HepG2 (cell line): ENCODE measurements around the gene C2orf81.

Experiments used
- AFF4 ChIP-seq: sonication (generic); formaldehyde crosslinking; IDR thresholded peaks from 2 replicates; pipeline ENCODE4 v1.4.0; 2020; ENCODE audit warnings: missing genetic modification reagents
- HOXD1 ChIP-seq: sonication (generic); formaldehyde crosslinking; IDR thresholded peaks from 2 replicates; pipeline ENCODE4 v1.5.0; 2020; ENCODE audit warnings: missing genetic modification reagents
- IRF1 ChIP-seq: sonication (generic); formaldehyde crosslinking; IDR thresholded peaks from 2 replicates; pipeline ENCODE4 v1.4.0; 2020; ENCODE audit warnings: low read depth, mild to moderate bottlenecking, missing genetic modification reagents
- POLR2A ChIP-seq, 2 experiments: IDR thresholded peaks; 2 replicates each; pipeline ENCODE4 v1.6.1; 2011; ENCODE audit warnings: low read depth in 2 of 2, low read length in 2 of 2, mild to moderate bottlenecking in 1 of 2, moderate library complexity in 1 of 2; ENCODE audit not compliant: insufficient read depth in 1 of 2
- POLR2AphosphoS5 ChIP-seq: IDR thresholded peaks from 2 replicates; pipeline ENCODE4 v1.6.1; 2012; ENCODE audit warnings: low read depth, low read length
- SUZ12 ChIP-seq: fragments of 150-350 bp; IDR thresholded peaks from 2 replicates; pipeline ENCODE4 v1.6.1; 2014; ENCODE audit warnings: low read depth, low read length
- THAP8 ChIP-seq: sonication (generic); formaldehyde crosslinking; IDR thresholded peaks from 2 replicates; pipeline ENCODE4 v1.5.1; 2020; ENCODE audit warnings: missing genetic modification reagents, mild to moderate bottlenecking, borderline replicate concordance
- ZEB1 ChIP-seq: IDR thresholded peaks from 2 replicates; pipeline ENCODE4 v1.6.1; 2012; ENCODE audit warnings: mild to moderate bottlenecking, low read depth, inconsistent platforms; ENCODE audit not compliant: insufficient replicate concordance
- ZFP36L2 ChIP-seq: sonication (generic); formaldehyde crosslinking; IDR thresholded peaks from 2 replicates; pipeline ENCODE4 v1.4.0; 2020; ENCODE audit warnings: missing genetic modification reagents
- TF ChIP-seq, protein P1 (sequence below): sonication (generic); formaldehyde crosslinking; IDR thresholded peaks from 2 replicates; pipeline ENCODE4 v1.4.0; 2020; ENCODE audit warnings: missing genetic modification reagents
- TF ChIP-seq, protein P2 (sequence below): sonication (generic); formaldehyde crosslinking; IDR thresholded peaks from 2 replicates; pipeline ENCODE4 v1.5.0; 2020; ENCODE audit warnings: mild to moderate bottlenecking, missing genetic modification reagents, moderate library complexity
- TF ChIP-seq, protein P3 (sequence below): sonication (generic); formaldehyde crosslinking; IDR thresholded peaks from 2 replicates; pipeline ENCODE4 v1.8.1; 2022; ENCODE audit warnings: mild to moderate bottlenecking, missing genetic modification reagents

DNA sequence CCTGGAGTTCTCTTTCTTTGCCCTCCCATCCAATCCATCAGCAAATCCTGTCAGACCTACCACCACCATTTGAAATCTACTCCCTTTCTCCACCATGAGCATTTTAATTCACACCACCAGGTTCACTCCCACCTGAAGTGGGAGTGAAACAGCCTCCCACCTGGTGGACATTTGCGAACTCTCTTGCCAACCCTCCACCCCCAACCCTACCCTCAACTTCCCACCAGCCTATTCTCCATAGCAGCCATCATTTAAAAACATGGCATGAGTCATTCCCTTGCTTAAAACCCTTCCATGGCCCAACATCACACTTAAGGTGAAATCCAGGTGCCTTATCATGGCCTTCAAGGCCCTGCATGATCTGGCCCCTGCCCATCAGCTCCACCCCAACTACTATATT is 16.8 kb upstream of the C2orf81 start:
- TF ChIP-seq THAP8 (no peak), SUZ12 (no peak), IRF1 (CRISPR knock-in tag) (no peak), POLR2A (IDR thresholded peaks at IDR 0.05; ENCODE audit: insufficient read depth in 1 of 2, low read depth in 2 of 2, low read length in 2 of 2) (0 out of 4 replicates have a peak, but pooled peaks of 1 of the 2 experiments have one; percentile 7), POLR2AphosphoS5 (no peak), AFF4 (no peak), ZFP36L2 (CRISPR knock-in tag) (no peak), ZEB1 (no peak), HOXD1 (CRISPR knock-in tag) (no peak)
- TF ChIP-seq, protein P1, sequence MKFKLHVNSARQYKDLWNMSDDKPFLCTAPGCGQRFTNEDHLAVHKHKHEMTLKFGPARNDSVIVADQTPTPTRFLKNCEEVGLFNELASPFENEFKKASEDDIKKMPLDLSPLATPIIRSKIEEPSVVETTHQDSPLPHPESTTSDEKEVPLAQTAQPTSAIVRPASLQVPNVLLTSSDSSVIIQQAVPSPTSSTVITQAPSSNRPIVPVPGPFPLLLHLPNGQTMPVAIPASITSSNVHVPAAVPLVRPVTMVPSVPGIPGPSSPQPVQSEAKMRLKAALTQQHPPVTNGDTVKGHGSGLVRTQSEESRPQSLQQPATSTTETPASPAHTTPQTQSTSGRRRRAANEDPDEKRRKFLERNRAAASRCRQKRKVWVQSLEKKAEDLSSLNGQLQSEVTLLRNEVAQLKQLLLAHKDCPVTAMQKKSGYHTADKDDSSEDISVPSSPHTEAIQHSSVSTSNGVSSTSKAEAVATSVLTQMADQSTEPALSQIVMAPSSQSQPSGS (CRISPR knock-in tag), result no peak
- TF ChIP-seq, protein P2, sequence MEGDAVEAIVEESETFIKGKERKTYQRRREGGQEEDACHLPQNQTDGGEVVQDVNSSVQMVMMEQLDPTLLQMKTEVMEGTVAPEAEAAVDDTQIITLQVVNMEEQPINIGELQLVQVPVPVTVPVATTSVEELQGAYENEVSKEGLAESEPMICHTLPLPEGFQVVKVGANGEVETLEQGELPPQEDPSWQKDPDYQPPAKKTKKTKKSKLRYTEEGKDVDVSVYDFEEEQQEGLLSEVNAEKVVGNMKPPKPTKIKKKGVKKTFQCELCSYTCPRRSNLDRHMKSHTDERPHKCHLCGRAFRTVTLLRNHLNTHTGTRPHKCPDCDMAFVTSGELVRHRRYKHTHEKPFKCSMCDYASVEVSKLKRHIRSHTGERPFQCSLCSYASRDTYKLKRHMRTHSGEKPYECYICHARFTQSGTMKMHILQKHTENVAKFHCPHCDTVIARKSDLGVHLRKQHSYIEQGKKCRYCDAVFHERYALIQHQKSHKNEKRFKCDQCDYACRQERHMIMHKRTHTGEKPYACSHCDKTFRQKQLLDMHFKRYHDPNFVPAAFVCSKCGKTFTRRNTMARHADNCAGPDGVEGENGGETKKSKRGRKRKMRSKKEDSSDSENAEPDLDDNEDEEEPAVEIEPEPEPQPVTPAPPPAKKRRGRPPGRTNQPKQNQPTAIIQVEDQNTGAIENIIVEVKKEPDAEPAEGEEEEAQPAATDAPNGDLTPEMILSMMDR (CRISPR knock-in tag), result no peak
- TF ChIP-seq, protein P3, sequence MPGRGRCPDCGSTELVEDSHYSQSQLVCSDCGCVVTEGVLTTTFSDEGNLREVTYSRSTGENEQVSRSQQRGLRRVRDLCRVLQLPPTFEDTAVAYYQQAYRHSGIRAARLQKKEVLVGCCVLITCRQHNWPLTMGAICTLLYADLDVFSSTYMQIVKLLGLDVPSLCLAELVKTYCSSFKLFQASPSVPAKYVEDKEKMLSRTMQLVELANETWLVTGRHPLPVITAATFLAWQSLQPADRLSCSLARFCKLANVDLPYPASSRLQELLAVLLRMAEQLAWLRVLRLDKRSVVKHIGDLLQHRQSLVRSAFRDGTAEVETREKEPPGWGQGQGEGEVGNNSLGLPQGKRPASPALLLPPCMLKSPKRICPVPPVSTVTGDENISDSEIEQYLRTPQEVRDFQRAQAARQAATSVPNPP (CRISPR knock-in tag), result no peak
